H1 (cell line): ENCODE measurements around the gene USP17L10. TPM values are rescaled to one million over a fixed set of nuclear protein-coding genes. Genes with fewer than 3 reads are reported as not detected.
"Not testable (repeated sequence)": the region's sequence is repeated elsewhere in the genome, so short reads cannot be mapped to it uniquely, and the experiment has no call there.

ENCODE experiments used
- CTCF ChIA-PET: fragments of 300-600 bp; sonication (Branson Sonifier 250); formaldehyde crosslinking; loops from one replicate; lab custom pipeline; 2021; ENCODE audit not compliant: partially characterized antibody; lab: Charles Lee
- POLR2A ChIA-PET: fragments of 300-600 bp; sonication (Branson Sonifier 250); formaldehyde crosslinking; loops from one replicate; lab custom pipeline; 2021; ENCODE audit warnings: inconsistent platforms; ENCODE audit not compliant: partially characterized antibody; lab: Charles Lee
- DNase-seq, 2 experiments: peaks; one replicate each; pipeline versions ENCODE4 v3.0.0 to v3.0.0-alpha.2; 2010 to 2022; ENCODE audit warnings: low spot score in 2 of 2, low read depth in 1 of 2, mixed read lengths in 1 of 2
- FAIRE-seq: peaks from 2 replicates; lab custom pipeline; 2011; peaks lifted over from hg19 to GRCh38; lab: Jason Lieb, UNC
- H2AFZ ChIP-seq: 2 replicates; pipeline ENCODE4 v1.8.1; 2012; ENCODE audit warnings: low read length, inconsistent platforms
- H2AK5ac ChIP-seq: 2 replicates; pipeline ENCODE4 v1.6.1; 2013; ENCODE audit warnings: low read depth, low read length
- H2BK120ac ChIP-seq: replicated peaks from 2 replicates; pipeline ENCODE3; 2013; ENCODE audit warnings: low read depth, low read length, inconsistent platforms
- H2BK12ac ChIP-seq: 2 replicates; pipeline ENCODE4 v1.6.1; 2013; ENCODE audit warnings: low read depth, low read length
- H2BK15ac ChIP-seq: 2 replicates; pipeline ENCODE4 v1.6.1; 2013; ENCODE audit warnings: low read length
- H2BK20ac ChIP-seq: 2 replicates; pipeline ENCODE4 v1.6.1; 2013; ENCODE audit warnings: low read length
- H2BK5ac ChIP-seq: 2 replicates; pipeline ENCODE4 v1.6.1; 2013; ENCODE audit warnings: low read depth, low read length
- H3K14ac ChIP-seq: 2 replicates; pipeline ENCODE4 v1.6.1; 2013; ENCODE audit warnings: inconsistent platforms; ENCODE audit not compliant: insufficient read length
- H3K18ac ChIP-seq: 2 replicates; pipeline ENCODE4 v1.6.1; 2013; ENCODE audit warnings: low read length; ENCODE audit errors: extremely low read depth
- H3K23ac ChIP-seq: 2 replicates; pipeline ENCODE4 v1.6.1; 2013; ENCODE audit warnings: inconsistent platforms; ENCODE audit not compliant: insufficient read length
- H3K23me2 ChIP-seq: 2 replicates; pipeline ENCODE4 v1.6.1; 2013; ENCODE audit warnings: low read depth, low read length
- H3K27ac ChIP-seq: 2 replicates; pipeline ENCODE4 v1.6.1; 2011; ENCODE audit warnings: low read depth, low read length, inconsistent platforms
- H3K27me3 ChIP-seq, 4 experiments: replicated peaks in 1 of 4; 1 replicate in 1 of 4; 2 replicates in 3 of 4; pipeline versions ENCODE4 v1.6.1 to v1.8.1; 2011 to 2013; ENCODE audit warnings: low read length in 3 of 4, mild to moderate bottlenecking in 3 of 4, inconsistent platforms in 2 of 4, mixed read lengths in 2 of 4, moderate library complexity in 1 of 4; ENCODE audit not compliant: control insufficient read depth in 3 of 4, insufficient read depth in 3 of 4; ENCODE audit errors: extremely low read depth in 1 of 4
- H3K36me3 ChIP-seq, 4 experiments: 2 replicates each; pipeline versions ENCODE4 v1.6.1 to v1.8.1; 2011 to 2013; ENCODE audit warnings: mild to moderate bottlenecking in 4 of 4, low read length in 3 of 4, moderate library complexity in 2 of 4, control low read depth in 1 of 4, inconsistent platforms in 1 of 4; ENCODE audit not compliant: insufficient read depth in 4 of 4, control insufficient read depth in 2 of 4
- H3K4ac ChIP-seq: replicated peaks from 2 replicates; pipeline ENCODE3; 2013; ENCODE audit warnings: low read length, low read depth, mixed read lengths, inconsistent platforms; ENCODE audit not compliant: insufficient read length
- H3K4me1 ChIP-seq, 4 experiments: replicated peaks in 1 of 4; 1 replicate in 1 of 4; 2 replicates in 3 of 4; pipeline versions ENCODE4 v1.6.1 to v1.8.1; 2011 to 2013; ENCODE audit warnings: low read length in 3 of 4, inconsistent platforms in 2 of 4, mixed read lengths in 1 of 4; ENCODE audit not compliant: insufficient read depth in 4 of 4, control insufficient read depth in 3 of 4
- H3K4me2 ChIP-seq, 2 experiments: 2 replicates each; pipeline versions ENCODE4 v1.6.1 to v1.8.1; 2011 to 2013; ENCODE audit warnings: low read depth in 2 of 2, low read length in 2 of 2, control low read depth in 1 of 2, inconsistent platforms in 1 of 2, mild to moderate bottlenecking in 1 of 2; ENCODE audit not compliant: insufficient read depth in 1 of 2
- H3K4me3 ChIP-seq, 4 experiments: fragments of 200-600, 300-600 bp in 1 of 4; sonication (generic), shearing (Covaris generic), sonication (Bioruptor Twin) in 1 of 4; 2 replicates each; pipeline versions ENCODE4 v1.5.1 to v1.8.1; 2011 to 2016; ENCODE audit warnings: low read length in 4 of 4, low read depth in 3 of 4, control low read depth in 2 of 4, inconsistent platforms in 2 of 4, mild to moderate bottlenecking in 2 of 4, mixed read lengths in 1 of 4, moderate library complexity in 1 of 4; ENCODE audit not compliant: insufficient read depth in 2 of 4; ENCODE audit errors: extremely low read depth in 1 of 4
- H3K56ac ChIP-seq: replicated peaks from 2 replicates; pipeline ENCODE3; 2013; ENCODE audit warnings: low read depth, mild to moderate bottlenecking, mixed read lengths, low read length, inconsistent platforms; ENCODE audit not compliant: insufficient read length
- H3K79me1 ChIP-seq: 2 replicates; pipeline ENCODE4 v1.6.1; 2013; ENCODE audit warnings: low read depth, low read length, control low read depth
- H3K79me2 ChIP-seq, 2 experiments: 2 replicates each; pipeline versions ENCODE4 v1.6.1 to v1.8.1; 2012 to 2013; ENCODE audit warnings: low read length in 2 of 2, mild to moderate bottlenecking in 2 of 2, inconsistent platforms in 1 of 2; ENCODE audit not compliant: insufficient read depth in 2 of 2, control insufficient read depth in 1 of 2
- H3K9ac ChIP-seq, 4 experiments: replicated peaks in 1 of 4; 1 replicate in 1 of 4; 2 replicates in 3 of 4; pipeline versions ENCODE4 v1.6.1 to v1.8.1; 2011 to 2013; ENCODE audit warnings: low read depth in 3 of 4, low read length in 3 of 4, control low read depth in 2 of 4, mild to moderate bottlenecking in 2 of 4, moderate library complexity in 2 of 4, inconsistent platforms in 1 of 4; ENCODE audit errors: extremely low read depth in 1 of 4
- H3K9me3 ChIP-seq, 2 experiments: 2 replicates each; pipeline versions ENCODE4 v1.6.1 to v1.8.1; 2012 to 2013; ENCODE audit warnings: mild to moderate bottlenecking in 2 of 2, moderate library complexity in 2 of 2, control low read depth in 1 of 2, inconsistent platforms in 1 of 2, low read depth in 1 of 2, low read length in 1 of 2, mixed read lengths in 1 of 2; ENCODE audit not compliant: insufficient read depth in 2 of 2
- H4K20me1 ChIP-seq, 2 experiments: replicated peaks in 1 of 2; 2 replicates each; pipeline versions ENCODE3 to v1.8.1; 2011 to 2013; ENCODE audit warnings: inconsistent platforms in 2 of 2, low read length in 2 of 2, mild to moderate bottlenecking in 1 of 2; ENCODE audit not compliant: insufficient read depth in 2 of 2, control insufficient read depth in 1 of 2
- H4K5ac ChIP-seq: 2 replicates; pipeline ENCODE4 v1.6.1; 2013; ENCODE audit warnings: low read length, low read depth, mixed read lengths, inconsistent platforms; ENCODE audit not compliant: insufficient read length
- H4K8ac ChIP-seq: 2 replicates; pipeline ENCODE4 v1.8.0; 2013; ENCODE audit warnings: mild to moderate bottlenecking, moderate library complexity, low read length, inconsistent platforms; ENCODE audit not compliant: insufficient read depth; ENCODE audit errors: extremely low read depth
- H4K91ac ChIP-seq: replicated peaks from 2 replicates; pipeline ENCODE3; 2013; ENCODE audit warnings: low read length, mixed read lengths, inconsistent platforms; ENCODE audit not compliant: insufficient read length
- WGBS, 2 experiments: shearing (Covaris generic) in 1 of 2; methylation state at CpG; one replicate each; pipeline versions ENCODE4 v1.1.6 to v1.1.7; 2013 to 2015; ENCODE audit warnings: low lambda C conversion rate in 2 of 2, mixed read lengths in 2 of 2, inconsistent platforms in 1 of 2, low coverage in 1 of 2, missing lambda C conversion rate in 1 of 2; ENCODE audit not compliant: insufficient replicate concordance in 2 of 2, insufficient coverage in 1 of 2, insufficient read length in 1 of 2; ENCODE audit errors: extremely low coverage in 1 of 2, missing lambda C conversion rate in 1 of 2; 5-methylcytosine and 5-hydroxymethylcytosine counted together
- polyA plus RNA-seq, 7 experiments: library from polyadenylated mRNA; depleted of rRNA in 3 of 7; stranded (reverse) in 5 of 7; unstranded in 2 of 7; fragments of >200 nt in 5 of 7; fragments of 200-250 nt in 2 of 7; gene quantifications; 1 replicate in 5 of 7; 2 replicates in 1 of 7; 4 replicates in 1 of 7; pipeline versions ENCODE4 v1.2.1 to v1.2.3, GENCODE V29; 2011 to 2013; ENCODE audit warnings: missing spikeins in 2 of 7, mixed read lengths in 2 of 7
- total RNA-seq: library from RNA; stranded (reverse); fragmentation: NEBNext Ultra II Directional; extraction: Animal tissue kit (Norgen Biotek cat#: 25700); gene quantifications from 2 replicates; pipeline ENCODE4 v1.2.1, GENCODE V29; 2021

The USP17L10 gene
- total and polyA plus RNA-seq, 2 of the 8 experiments (the other 6 are each of a cell fraction or from before 2014, with no cell fraction given) = not detected

- H3K79me2 ChIP-seq, H3K23me2 ChIP-seq, H3K9ac ChIP-seq, H3K27ac ChIP-seq, H2BK12ac ChIP-seq, H2BK20ac ChIP-seq, H3K27me3 ChIP-seq, H2BK120ac ChIP-seq, H3K56ac ChIP-seq, H2BK15ac ChIP-seq, H2AFZ ChIP-seq, H3K4me1 ChIP-seq, H3K23ac ChIP-seq, H4K20me1 ChIP-seq, DNase-seq, H3K36me3 ChIP-seq, H3K9me3 ChIP-seq, POLR2A ChIA-PET, H3K79me1 ChIP-seq, H3K4me2 ChIP-seq, H3K4me3 ChIP-seq, H2AK5ac ChIP-seq, FAIRE-seq, H3K14ac ChIP-seq, H4K8ac ChIP-seq, H3K4ac ChIP-seq, CTCF ChIA-PET, H2BK5ac ChIP-seq, H4K5ac ChIP-seq, H3K18ac ChIP-seq, H4K91ac ChIP-seq: not testable (repeated sequence)
- no CpG with 5 or more reads among the region's 15 CpGs for WGBS, 2 experiments
These were observed 23.6 kb downstream of the USP17L10 start, which contains the start of gene USP17L15 for GRCh38 chr4:9234085-9234484. Gene USP17L15 (plus strand): TSS chr4:9234385. CDS start chr4:9234385, 0 bp downstream.

GRCh38 chr4:9238461-9238860 lies 28.0 kb downstream of the USP17L10 start:
- H3K4me1 ChIP-seq, H4K8ac ChIP-seq, H2BK20ac ChIP-seq, H3K56ac ChIP-seq, H3K23ac ChIP-seq, H4K91ac ChIP-seq, H2BK120ac ChIP-seq, H3K23me2 ChIP-seq, FAIRE-seq, H4K20me1 ChIP-seq, H3K18ac ChIP-seq, H3K79me1 ChIP-seq, H3K79me2 ChIP-seq, H2AK5ac ChIP-seq, DNase-seq, H3K27ac ChIP-seq, H3K4ac ChIP-seq, CTCF ChIA-PET, H2AFZ ChIP-seq, H3K4me2 ChIP-seq, H3K9ac ChIP-seq, H3K14ac ChIP-seq, H4K5ac ChIP-seq, H3K36me3 ChIP-seq, H2BK5ac ChIP-seq, H3K4me3 ChIP-seq, H2BK12ac ChIP-seq, H3K27me3 ChIP-seq, POLR2A ChIA-PET, H2BK15ac ChIP-seq: not testable (repeated sequence)
- peaks cover 5 to 13% of the 10 kb centered on the region in 2 experiments for H3K9me3 ChIP-seq
- WGBS, 2 experiments = 82% methylated on average over 12 of the region's 12 CpGs; no CpG with 5 or more reads in 1 of the 2 experiments
